Type B pancreatic cell (in vitro differentiated cells): ENCODE measurements around the gene NELFA. TPM values are rescaled to one million over a fixed set of nuclear protein-coding genes. Genes with fewer than 3 reads are reported as not detected.

Source experiments
- DNase-seq: peaks from one replicate; pipeline ENCODE4 v3.0.0; 2021; ENCODE audit warnings: mixed read lengths; ENCODE audit not compliant: unreplicated experiment; ENCODE audit errors: extremely low spot score
- H3K27ac Mint-ChIP-seq: 2 replicates; pipeline ENCODE4 v1.8.0; 2021; ENCODE audit warnings: mild to moderate bottlenecking, mixed read lengths
- H3K27me3 Mint-ChIP-seq: 2 replicates; pipeline ENCODE4 v1.8.0; 2021; ENCODE audit warnings: mixed read lengths
- H3K36me3 Mint-ChIP-seq: 2 replicates; pipeline ENCODE4 v1.8.0; 2021; ENCODE audit warnings: mixed read lengths
- H3K4me1 Mint-ChIP-seq: one replicate; pipeline ENCODE4 v1.8.0; 2021; ENCODE audit warnings: mixed read lengths; ENCODE audit not compliant: unreplicated experiment
- H3K4me3 Mint-ChIP-seq: 2 replicates; pipeline ENCODE4 v1.8.0; 2021; ENCODE audit warnings: mild to moderate bottlenecking, mixed read lengths
- H3K9me3 Mint-ChIP-seq: 2 replicates; pipeline ENCODE4 v1.8.0; 2021; ENCODE audit warnings: mixed read lengths
- CTCF ChIP-seq: fragments of 200-600 bp; sonication (generic); conservative IDR thresholded peaks from 2 replicates; pipeline ENCODE4 v1.5.0; 2021; ENCODE audit warnings: antibody characterized with exemption, mild to moderate bottlenecking
- total RNA-seq: library from RNA; stranded (reverse); gene quantifications from 2 replicates; pipeline ENCODE4 v1.2.1, GENCODE V29; 2021; ENCODE audit warnings: low replicate concordance

Gene NELFA
- total RNA-seq, 1 donor from 2014 or later = 44.8 TPM

- Mint-ChIP-seq H3K27me3 (no peaks in the 10 kb centered on the region), H3K4me3 (no peak overlapping the region), H3K9me3 (no peaks in the 10 kb centered on the region), H3K36me3 (peaks cover 47% of the 10 kb centered on the region), H3K27ac (no peak overlapping the region), H3K4me1 (no peaks in the 10 kb centered on the region)
- TF ChIP-seq CTCF = no peak
- no peak for DNase-seq
Measured at GRCh38 chr4:1962980-1963379, 45.8 kb downstream of the NELFA start.

- H3K27ac Mint-ChIP-seq = no peak overlapping the region
- no peaks in the 10 kb centered on the region for H3K9me3 Mint-ChIP-seq
- no peak for DNase-seq
- H3K4me3 Mint-ChIP-seq = no peak overlapping the region
- H3K27me3 Mint-ChIP-seq = no peaks in the 10 kb centered on the region
- TF ChIP-seq CTCF = no peak
- H3K4me1 Mint-ChIP-seq = no peaks in the 10 kb centered on the region
- H3K36me3 Mint-ChIP-seq = peaks cover 50% of the 10 kb centered on the region
Measured at GRCh38 chr4:1961563-1961962, 47.2 kb downstream of the NELFA start.

- no peak overlapping the region for H3K4me3 Mint-ChIP-seq
- H3K27ac Mint-ChIP-seq = peak overlapping the region; percentile 44
- TF ChIP-seq CTCF = no peak
- DNase-seq = no peak
- no peaks in the 10 kb centered on the region for H3K27me3 Mint-ChIP-seq
- H3K36me3 Mint-ChIP-seq = peaks cover 51% of the 10 kb centered on the region
- no peaks in the 10 kb centered on the region for H3K4me1 Mint-ChIP-seq
- H3K9me3 Mint-ChIP-seq = no peaks in the 10 kb centered on the region
Measured at GRCh38 chr4:1961038-1961437, 47.7 kb downstream of the NELFA start.

GRCh38 chr4:1960170-1960825 is 48.5 kb downstream of the NELFA start:
- Mint-ChIP-seq H3K36me3 (peaks cover 44% of the 10 kb centered on the region), H3K9me3 (no peaks in the 10 kb centered on the region), H3K27me3 (no peaks in the 10 kb centered on the region), H3K4me3 (no peak overlapping the region), H3K4me1 (no peaks in the 10 kb centered on the region), H3K27ac (peak overlapping the region; percentile 44)
- no peak for DNase-seq
- no peak for TF ChIP-seq CTCF

GRCh38 chr4:1959104-1959384 is 49.7 kb downstream of the NELFA start:
- Mint-ChIP-seq H3K27me3 (no peaks in the 10 kb centered on the region), H3K27ac (no peak overlapping the region), H3K4me1 (no peaks in the 10 kb centered on the region), H3K4me3 (no peak overlapping the region), H3K36me3 (peaks cover 34% of the 10 kb centered on the region), H3K9me3 (no peaks in the 10 kb centered on the region)
- TF ChIP-seq CTCF = no peak
- no peak for DNase-seq
